Measurements from ENCODE around the gene DPH2. TPM values are rescaled to one million over a fixed set of nuclear protein-coding genes. Genes with fewer than 3 reads are reported as not detected.
A peak's percentile ranks its signal among the peaks of the same experiment; 100 is the strongest.

DPH2 gene
- total RNA-seq, 1 experiment from 2014 or later: 54.5 TPM

DNA sequence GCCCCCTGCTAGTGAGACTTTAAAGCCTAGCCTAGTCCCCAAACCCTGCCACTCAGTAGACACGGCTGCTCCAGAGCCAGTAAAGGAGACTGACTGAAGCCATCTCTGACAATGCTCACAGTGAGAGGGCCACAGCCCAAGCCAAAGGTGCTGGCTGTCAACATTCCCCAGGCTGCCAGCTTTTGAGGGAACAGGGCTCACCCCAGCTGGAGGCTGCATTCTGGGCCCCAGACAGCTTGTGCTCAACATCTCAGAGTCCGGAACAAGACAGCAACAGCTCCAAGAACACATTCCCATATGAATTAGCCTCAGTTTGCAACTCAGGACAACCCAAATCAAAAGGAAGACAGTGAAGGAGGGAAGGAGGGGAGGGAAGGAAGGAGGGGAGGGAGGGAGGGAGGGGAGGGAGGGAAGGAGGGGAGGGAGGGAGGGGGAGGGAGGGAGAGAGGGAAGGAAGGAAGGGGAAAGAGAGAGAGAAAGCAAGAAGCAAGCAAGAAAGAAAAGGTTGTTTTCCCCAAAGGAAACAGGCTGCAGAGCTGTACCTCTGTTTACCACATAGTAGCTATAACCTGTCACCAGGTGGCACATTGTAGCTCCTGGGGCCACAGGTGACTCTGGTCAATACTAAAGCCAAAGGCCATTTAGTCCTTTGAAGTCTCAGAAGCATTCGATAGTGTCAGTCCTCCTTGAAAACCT lies 30.8 kb upstream of the DPH2 start:
- in situ Hi-C loops (cut with HindIII; ENCODE audit: low pct_unique_long_range_greater_than_20kb, low sequenced_read_pairs): no loop called here
- no peak for DNase-seq (ENCODE audit: low read depth)

DNA sequence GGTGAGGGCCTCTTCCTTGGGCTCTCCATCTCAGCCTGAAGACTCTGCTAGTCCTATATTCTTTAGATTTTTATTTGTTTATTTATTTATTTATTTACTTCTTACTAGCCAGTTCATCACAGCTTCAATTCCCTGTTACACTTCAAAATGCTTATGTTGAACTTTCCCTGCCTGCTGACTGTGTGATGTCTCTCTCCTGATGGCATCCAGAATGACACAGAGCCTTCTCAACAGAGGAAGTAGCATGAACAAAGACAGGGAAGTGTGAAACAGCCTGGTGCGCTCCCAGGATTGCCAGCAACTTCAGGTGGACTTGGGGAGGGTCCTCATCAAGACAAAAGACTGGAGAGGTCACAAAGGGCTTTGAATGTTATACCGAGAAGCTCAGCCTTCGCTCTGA lies 27.4 kb upstream of the DPH2 start:
- in situ Hi-C loops (cut with HindIII; ENCODE audit: low pct_unique_long_range_greater_than_20kb, low sequenced_read_pairs): no loop called here
- DNase-seq (ENCODE audit: low read depth): no peak

DNA sequence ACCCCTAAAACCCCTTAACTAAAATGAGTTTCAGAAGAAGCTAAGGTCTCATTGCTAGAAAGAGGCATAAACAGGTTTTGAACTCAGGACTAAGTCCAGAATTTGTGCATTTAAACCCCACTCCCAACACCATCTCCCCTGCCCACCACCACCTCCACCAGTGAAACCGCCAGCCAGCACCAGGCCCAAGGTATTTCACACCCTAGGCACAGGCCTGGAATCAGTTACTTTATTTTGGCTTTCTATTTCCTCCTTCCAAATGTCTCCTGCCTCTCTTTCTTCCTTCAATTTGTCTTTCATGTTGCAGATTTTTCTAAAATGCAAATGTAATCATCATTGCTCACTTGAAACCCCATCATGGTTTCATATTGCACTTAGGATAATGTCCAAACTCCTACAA lies 24.9 kb upstream of the DPH2 start:
- in situ Hi-C loops (cut with HindIII; ENCODE audit: low pct_unique_long_range_greater_than_20kb, low sequenced_read_pairs): no loop called here
- no peak for DNase-seq (ENCODE audit: low read depth)

DNA sequence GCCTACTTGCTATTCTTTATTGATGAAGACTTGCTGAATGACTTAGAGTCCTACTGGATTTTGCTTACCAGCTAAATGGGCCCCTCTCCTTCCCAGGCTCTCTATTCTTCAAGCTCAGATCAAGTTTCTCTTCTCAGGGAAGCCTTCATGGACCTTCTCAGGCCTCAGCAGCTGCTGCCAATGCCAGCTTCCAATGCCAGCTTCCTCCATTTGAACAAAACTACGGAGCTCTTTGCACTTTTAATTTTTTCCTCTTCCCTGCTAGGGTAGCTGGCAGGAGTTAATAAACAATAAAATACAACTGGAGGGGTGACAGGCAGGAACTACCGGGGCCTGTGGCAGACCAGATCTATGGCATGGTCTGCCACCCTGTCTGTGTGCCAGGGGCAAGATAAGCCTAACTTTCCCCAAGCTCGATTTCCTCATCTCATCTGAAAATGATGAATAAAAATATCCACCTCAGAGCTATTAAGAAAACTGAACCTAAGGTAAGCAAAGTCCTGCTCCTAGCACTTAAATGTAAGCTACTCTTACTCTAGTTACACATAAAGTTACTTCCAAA lies 24.1 kb upstream of the DPH2 start:
- DNase-seq (ENCODE audit: low read depth): no peak
- in situ Hi-C loops (cut with HindIII; ENCODE audit: low pct_unique_long_range_greater_than_20kb, low sequenced_read_pairs): no loop called here

DNA sequence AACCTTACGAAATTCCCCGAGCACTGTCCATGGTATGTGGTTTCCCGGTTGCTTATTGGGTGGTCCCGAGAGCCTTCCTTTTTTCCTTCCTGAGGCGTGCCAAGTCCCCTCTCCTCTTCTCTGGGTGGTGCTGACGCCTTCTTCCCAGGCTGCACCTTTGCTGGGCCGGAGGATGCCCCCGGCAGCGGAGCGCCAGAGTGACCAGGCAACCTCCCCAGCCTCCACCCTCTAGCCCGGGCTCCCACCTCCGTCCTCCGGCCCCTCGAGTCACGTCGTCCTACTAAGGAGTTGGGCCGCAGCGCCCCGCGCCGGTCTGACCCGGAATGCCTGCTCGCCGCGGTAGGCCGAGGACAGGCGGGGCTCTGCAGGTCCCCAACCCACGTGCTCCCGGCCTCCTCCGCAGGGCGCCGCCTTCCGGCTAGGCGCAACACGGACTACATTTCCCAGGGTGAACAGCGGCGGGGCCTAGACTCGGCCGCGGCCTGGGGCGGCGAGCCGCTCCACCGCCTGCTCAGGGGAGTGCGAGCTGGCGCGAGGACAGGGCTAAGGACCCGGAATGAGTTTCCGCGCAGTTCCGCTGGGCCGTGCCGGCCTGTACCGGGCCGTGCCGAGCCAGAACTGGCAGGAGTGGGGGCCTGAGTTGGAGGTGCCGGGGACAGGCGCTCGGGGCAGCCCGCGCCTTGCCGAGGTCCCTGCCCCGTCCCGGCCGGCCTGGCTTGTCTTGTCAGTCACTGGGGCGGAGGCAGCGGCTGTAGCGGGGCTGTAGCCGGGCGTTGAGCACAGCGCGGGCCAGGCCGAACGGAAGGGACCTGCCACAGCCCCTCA lies 23.4 kb upstream of the DPH2 start, which contains the start of gene IPO13:
Gene IPO13 (plus strand): TSS at position 715 of the 825 bp plus-strand sequence. CDS start 651 bp downstream, outside the sequence.
- in situ Hi-C loops (cut with HindIII; ENCODE audit: low pct_unique_long_range_greater_than_20kb, low sequenced_read_pairs): no loop called here
- peak; percentile 98 for DNase-seq (ENCODE audit: low read depth)

DNA sequence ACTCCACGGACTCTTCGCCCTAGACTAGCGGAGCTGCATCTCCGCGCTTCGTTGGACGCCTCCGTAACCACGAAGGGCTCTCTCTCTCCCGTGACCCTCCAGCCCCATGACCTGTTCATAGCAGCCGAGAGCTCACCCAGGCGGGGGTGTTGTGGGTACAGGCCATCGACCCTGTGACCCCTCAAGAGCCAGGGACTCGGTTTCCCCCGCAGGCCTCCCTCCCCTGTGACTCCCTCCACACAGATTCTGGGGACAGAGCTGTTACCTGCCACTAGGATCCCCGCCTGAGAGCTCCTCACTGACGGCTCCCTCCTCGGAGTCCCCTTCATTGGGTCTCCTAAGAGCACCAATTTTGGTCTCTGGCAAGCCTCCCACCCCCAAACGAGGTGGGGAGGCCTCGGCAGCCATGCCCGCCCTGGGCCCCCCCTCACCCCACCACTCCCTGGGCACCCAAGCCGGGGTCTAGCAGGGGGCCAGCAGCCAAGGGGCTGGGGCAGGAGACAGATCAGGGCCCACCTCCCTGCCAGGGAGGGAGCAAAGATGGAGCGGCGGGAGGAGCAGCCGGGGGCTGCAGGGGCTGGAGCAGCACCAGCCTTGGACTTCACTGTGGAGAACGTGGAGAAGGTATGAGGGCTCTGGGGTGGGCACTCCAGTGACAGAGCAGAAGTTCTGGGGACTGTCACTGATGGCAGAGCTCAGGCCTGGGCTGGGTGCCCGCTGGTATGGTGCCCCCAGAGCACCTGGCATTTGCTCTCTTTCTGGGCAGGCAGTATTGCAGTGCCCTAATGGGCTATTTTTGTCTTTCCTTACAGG lies 22.5 kb upstream of the DPH2 start:
- in situ Hi-C loops (cut with HindIII; ENCODE audit: low pct_unique_long_range_greater_than_20kb, low sequenced_read_pairs): no loop called here
- no peak for DNase-seq (ENCODE audit: low read depth)

DNA sequence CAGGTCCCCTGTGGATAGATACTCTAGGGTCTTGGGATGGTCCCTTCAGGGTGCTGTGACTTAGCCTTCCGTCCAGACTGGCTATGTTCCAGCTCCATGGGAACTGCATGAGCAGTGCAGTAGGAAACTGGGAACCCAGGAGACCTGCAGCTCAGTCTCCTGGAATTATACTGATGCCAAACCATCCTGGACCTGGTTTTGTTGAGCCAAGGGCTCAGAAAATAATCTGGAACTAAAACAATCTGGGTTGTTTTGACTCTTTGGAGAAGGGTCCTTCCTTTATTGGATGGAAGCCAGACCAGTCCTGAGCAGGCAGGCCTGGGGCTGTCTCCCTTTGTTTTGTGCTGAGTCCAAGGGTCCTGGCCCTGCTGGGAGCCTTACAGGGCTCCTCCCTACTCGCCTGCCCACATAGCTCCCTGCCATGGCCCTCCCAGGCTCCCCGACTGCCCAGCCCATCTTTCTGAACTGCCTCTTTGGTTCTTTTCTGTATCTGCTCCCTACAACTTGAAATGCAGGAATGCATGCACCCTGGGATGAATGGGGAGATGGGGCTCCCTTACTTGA lies 21.9 kb upstream of the DPH2 start:
- in situ Hi-C loops (cut with HindIII; ENCODE audit: low pct_unique_long_range_greater_than_20kb, low sequenced_read_pairs): no loop called here
- DNase-seq (ENCODE audit: low read depth): no peak

DNA sequence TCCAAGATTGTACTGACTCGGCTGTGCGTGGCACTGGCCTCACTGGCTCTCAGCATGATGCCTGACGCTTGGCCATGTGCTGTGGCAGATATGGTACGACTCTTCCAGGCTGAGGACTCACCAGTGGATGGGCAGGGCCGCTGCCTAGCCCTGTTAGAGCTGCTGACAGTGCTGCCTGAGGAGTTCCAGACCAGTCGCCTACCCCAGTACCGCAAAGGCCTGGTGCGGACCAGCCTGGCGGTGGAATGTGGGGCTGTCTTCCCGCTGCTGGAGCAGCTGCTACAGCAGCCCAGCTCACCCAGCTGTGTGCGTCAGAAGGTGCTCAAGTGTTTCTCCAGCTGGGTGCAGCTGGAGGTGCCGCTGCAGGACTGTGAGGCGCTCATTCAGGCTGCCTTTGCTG lies 20.1 kb upstream of the DPH2 start:
- in situ Hi-C loops (cut with HindIII; ENCODE audit: low pct_unique_long_range_greater_than_20kb, low sequenced_read_pairs): no loop called here
- DNase-seq (ENCODE audit: low read depth): no peak

DNA sequence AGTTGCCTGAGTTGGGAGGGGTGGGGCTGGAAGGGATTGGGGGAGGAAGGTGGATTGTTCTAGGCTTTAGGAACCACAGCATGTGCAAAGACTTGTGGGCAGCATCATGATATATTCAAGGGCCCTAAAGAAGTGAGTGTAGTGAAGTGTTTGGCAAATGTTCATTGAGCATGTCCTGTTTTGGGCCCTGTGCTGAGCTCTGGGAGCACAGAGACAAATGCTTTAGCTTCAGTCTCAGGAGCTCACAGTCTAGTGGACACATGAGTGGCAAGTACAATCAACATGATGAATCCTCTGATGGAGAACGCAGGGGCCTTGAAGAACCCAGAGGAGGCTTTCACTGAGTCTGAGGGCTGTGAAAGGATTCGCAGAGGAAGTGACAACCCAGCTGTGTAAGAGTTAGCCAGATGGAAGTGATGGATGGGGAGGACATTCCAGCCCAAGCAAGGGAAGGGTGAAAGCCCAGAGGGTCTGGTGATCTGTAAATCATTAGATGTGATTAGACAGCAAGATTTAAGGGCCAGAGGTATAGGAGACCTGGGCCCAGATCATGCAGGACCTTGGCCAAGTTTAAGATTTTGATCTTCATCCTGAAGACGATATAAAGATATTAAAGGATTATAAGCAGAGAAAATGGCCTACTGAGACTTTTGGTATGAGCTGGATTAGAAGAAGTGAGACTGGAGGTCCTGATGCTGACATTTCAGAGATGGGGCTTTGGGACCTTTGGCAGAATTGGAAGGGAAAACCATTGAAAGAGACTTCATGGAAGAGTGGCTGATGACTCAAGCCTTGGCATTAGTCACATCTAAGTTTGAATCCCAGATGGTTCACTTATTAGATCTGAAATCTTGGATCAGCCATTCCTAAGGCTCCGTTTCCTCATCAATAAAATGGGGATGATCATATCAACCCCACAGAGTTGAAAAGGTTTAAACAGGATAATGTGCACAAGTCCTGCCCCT lies 18.5 kb upstream of the DPH2 start:
- in situ Hi-C loops (cut with HindIII; ENCODE audit: low pct_unique_long_range_greater_than_20kb, low sequenced_read_pairs): no loop called here
- peak; percentile 50 for DNase-seq (ENCODE audit: low read depth)

DNA sequence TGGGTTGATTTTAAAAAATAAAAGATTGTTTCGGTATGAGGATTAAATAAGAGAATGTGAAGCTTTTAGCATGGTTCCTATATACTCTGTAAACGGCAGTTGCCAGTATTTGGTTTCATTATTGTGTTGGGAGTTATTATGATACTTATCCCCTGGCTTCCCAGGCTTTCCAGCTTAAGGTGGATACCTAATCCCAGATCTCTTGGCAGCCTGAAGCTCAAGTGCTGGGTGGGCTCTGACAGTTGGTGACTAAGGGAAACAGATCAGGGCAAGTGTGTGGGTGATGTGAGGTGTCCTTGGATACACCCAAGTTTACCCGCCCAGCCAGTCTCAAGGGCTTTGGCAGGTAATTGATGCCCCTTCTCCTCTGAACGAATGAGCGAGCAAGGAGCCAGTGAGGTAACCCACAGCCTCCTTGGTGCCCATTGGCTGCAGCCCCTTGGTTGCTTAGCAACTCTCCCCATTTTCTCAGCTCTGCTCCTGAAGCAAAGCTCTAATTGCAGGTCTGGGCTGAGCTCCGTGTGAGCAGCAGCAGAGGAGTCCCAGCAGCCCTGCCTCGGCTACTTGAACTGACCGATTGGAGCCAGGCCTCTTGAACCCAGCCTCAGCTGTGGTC lies 17.0 kb upstream of the DPH2 start:
- in situ Hi-C loops (cut with HindIII; ENCODE audit: low pct_unique_long_range_greater_than_20kb, low sequenced_read_pairs): no loop called here
- peak; percentile 61 for DNase-seq (ENCODE audit: low read depth)

DNA sequence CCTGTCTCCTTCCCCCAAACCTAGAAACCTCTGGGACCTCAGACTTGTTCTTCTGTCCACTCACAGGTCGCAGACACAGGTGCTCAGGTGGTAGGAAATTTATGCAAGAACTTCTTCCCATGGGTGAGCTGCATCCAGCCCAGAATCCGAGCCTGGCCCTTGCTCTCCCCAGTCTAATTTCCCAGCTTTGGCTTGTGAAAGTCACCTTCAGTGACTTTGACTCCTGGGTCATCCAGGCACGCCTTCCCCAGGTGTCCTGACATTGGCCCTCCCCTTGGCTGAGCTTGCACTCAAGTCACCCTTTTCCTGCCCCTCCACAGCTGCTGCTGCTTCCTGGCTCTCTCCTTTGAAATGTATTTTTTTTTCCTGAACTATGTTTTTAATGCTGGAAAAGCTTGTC lies 16.4 kb upstream of the DPH2 start:
- in situ Hi-C loops (cut with HindIII; ENCODE audit: low pct_unique_long_range_greater_than_20kb, low sequenced_read_pairs): no loop called here
- DNase-seq (ENCODE audit: low read depth): no peak

DNA sequence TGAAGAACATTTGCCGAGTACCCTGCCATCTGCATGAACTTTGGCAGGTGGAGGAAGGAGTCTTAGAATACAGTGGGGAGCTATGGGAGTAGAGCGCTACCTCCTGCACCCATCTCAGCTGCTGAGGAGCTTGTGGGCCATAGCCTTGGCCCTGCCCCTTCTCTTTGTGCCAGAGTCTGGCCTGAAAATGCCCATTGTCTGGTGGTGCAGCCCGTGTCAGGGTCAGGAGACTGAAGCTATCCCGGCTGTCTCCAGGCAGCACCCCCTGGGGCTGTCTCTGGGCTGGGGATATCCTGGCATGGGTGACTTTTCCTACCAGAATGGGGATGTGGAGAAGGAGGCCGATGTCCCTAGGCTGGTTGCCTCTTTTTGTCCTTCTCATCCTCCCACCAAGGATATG lies 15.8 kb upstream of the DPH2 start:
- in situ Hi-C loops (cut with HindIII; ENCODE audit: low pct_unique_long_range_greater_than_20kb, low sequenced_read_pairs): no loop called here
- no peak for DNase-seq (ENCODE audit: low read depth)

DNA sequence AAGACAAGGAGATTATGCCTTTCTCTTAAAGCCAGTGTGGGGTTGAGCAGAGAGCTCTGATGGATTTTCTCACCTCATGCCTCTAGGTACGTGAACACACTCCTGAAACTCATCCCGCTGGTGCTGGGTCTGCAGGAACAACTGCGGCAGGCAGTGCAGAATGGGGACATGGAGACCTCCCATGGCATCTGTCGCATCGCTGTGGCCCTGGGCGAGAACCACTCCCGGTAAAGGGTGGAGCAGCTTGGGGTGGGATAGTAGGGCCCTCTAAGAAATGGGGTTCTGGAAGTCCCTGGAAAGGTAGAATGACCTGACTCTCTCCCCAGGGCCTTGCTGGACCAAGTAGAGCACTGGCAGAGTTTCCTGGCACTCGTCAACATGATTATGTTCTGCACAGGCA lies 13.6 kb upstream of the DPH2 start:
- in situ Hi-C loops (cut with HindIII; ENCODE audit: low pct_unique_long_range_greater_than_20kb, low sequenced_read_pairs): no loop called here
- no peak for DNase-seq (ENCODE audit: low read depth)

DNA sequence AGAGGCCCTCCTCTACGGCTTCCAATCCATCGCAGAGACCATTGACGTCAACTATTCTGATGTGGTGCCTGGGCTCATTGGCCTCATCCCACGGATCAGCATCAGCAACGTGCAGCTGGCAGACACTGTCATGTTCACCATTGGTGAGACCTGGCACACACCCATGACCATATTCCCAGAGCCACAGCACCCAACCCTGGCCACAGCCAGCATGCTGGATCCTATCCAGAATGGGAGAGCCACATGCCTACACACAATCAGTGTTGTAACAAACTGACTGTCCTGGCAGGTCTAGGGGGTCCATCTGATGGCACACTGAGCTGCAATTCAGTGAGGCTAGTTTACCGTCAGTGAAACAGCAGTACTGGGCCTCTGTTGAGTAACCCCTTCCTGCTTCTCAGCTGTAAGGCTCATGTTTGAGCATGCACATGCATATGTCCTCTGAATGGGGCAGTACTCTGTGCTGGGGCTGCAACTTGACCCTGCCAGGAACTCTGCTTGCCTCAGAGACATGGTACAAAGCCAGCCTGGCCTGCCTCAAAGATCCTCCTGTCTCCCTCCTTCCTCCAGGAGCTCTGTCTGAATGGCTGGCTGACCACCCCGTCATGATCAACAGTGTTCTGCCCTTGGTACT lies 12.3 kb upstream of the DPH2 start:
- no peak for DNase-seq (ENCODE audit: low read depth)
- in situ Hi-C loops (cut with HindIII; ENCODE audit: low pct_unique_long_range_greater_than_20kb, low sequenced_read_pairs): no loop called here

DNA sequence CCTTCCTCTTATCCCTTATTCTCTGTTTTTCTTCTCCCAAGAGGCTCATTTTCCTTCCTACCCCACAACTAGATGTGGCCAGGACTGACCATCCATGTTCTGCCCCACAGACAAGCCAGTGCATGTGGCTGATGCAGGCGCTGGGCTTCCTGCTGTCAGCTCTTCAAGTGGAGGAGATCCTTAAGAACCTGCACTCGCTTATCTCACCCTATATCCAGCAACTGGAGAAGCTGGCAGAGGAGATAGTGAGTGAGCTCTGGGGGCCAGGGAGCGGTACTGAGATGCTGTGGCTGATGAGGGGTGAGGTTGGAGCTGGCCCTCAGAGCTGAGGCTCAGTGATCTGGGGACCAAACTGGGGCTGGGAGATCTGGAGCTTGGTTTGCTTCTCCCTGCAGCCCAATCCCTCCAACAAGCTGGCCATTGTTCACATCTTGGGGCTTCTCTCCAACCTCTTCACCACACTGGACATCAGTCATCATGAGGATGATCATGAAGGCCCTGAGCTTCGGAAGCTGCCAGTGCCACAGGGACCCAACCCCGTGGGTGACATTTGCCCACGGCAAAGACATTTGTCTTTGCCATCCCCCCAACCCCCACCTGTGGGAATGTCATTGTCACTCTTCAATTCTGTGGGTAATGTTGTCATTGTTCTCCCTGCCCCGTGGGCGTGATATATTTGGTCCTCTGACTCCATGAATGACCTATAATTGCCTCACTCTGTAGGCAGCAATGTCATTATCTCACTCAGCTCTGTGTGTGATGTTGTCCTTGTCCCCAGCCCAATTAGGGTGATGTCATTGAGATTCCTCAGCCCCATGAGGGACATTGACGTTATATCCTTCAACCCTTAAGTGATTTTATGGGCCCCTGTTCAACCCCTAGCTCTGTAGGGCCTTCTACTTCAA lies 11.2 kb upstream of the DPH2 start:
- in situ Hi-C loops (cut with HindIII; ENCODE audit: low pct_unique_long_range_greater_than_20kb, low sequenced_read_pairs): no loop called here
- no peak for DNase-seq (ENCODE audit: low read depth)

DNA sequence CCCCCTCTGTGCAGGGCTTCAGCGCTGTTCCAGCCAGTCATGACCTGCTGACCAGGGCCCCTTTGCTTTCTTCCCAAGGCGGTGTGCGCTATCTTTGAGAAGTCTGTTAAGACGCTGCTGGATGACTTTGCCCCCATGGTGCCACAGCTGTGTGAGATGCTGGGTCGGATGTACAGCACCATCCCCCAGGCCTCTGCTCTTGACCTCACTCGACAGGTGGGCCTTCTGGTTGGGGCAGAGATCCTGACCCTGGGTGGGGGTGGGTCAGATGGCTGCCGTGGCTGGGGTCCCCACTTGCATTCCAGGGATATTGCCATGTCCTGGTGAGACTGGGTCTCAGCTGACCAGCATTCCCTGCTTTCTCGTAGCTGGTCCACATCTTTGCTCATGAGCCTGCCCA lies 9.0 kb upstream of the DPH2 start:
- in situ Hi-C loops (cut with HindIII; ENCODE audit: low pct_unique_long_range_greater_than_20kb, low sequenced_read_pairs): no loop called here

More for the DNA sequence above, 9.0 kb upstream of the DPH2 start:
- DNase-seq (ENCODE audit: low read depth): no peak

All from Caki2 (cell line).